GM12878 (cell line): ENCODE measurements around the gene EHBP1L1. TPM values are rescaled to one million over a fixed set of nuclear protein-coding genes. Genes with fewer than 3 reads are reported as not detected.

ENCODE experiments used
- BCL11A ChIP-seq: IDR thresholded peaks from 2 replicates; pipeline ENCODE4 v1.6.1; 2011; ENCODE audit warnings: low read depth, low read length
- CEBPB ChIP-seq, 2 experiments: fragments of 150-350 bp in 1 of 2; IDR thresholded peaks; 2 replicates each; pipeline ENCODE4 v1.6.1; 2012 to 2014; ENCODE audit warnings: low read depth in 2 of 2, low read length in 2 of 2, borderline replicate concordance in 1 of 2, inconsistent platforms in 1 of 2
- CTCF ChIP-seq, 3 experiments: IDR thresholded peaks in 2 of 3; conservative IDR thresholded peaks in 1 of 3; 2 replicates each; pipeline ENCODE4 v1.5.1; 2011; ENCODE audit warnings: low read depth in 3 of 3, low read length in 3 of 3, mild to moderate bottlenecking in 3 of 3, control low read depth in 2 of 3, moderate library complexity in 2 of 3, inconsistent platforms in 1 of 3, mixed read lengths in 1 of 3; ENCODE audit not compliant: control insufficient read depth in 2 of 3, insufficient read depth in 1 of 3; ENCODE audit errors: extremely low read depth in 1 of 3
- DPF2 ChIP-seq: fragments of 450-650 bp; IDR thresholded peaks from 2 replicates; pipeline ENCODE4 v1.6.1; 2017; ENCODE audit warnings: mild to moderate bottlenecking
- JUNB ChIP-seq: IDR thresholded peaks from 2 replicates; pipeline ENCODE4 v1.6.1; 2016; ENCODE audit warnings: antibody characterized with exemption, mild to moderate bottlenecking
- MYC ChIP-seq: IDR thresholded peaks from 2 replicates; pipeline ENCODE4 v1.6.1; 2011; ENCODE audit warnings: mild to moderate bottlenecking, low read length, moderate library complexity, inconsistent platforms; ENCODE audit not compliant: insufficient read depth, insufficient replicate concordance, insufficient read length, severe bottlenecking
- POLR2A ChIP-seq: IDR thresholded peaks from 2 replicates; pipeline ENCODE4 v1.6.1; 2011; ENCODE audit warnings: low read depth, mild to moderate bottlenecking, low read length
- POLR2AphosphoS5 ChIP-seq: IDR thresholded peaks from 2 replicates; pipeline ENCODE4 v1.6.1; 2011; ENCODE audit warnings: mild to moderate bottlenecking, low read length, inconsistent platforms
- POU2F2 ChIP-seq: IDR thresholded peaks from 3 replicates; pipeline ENCODE4 v1.6.1; 2011; ENCODE audit warnings: low read depth, mild to moderate bottlenecking, low read length, borderline replicate concordance
- SMAD1 ChIP-seq: fragments of 450-650 bp; IDR thresholded peaks from 2 replicates; pipeline ENCODE4 v1.6.1; 2018; ENCODE audit warnings: mild to moderate bottlenecking, low read depth; ENCODE audit not compliant: partially characterized antibody
- SMC3 ChIP-seq: IDR thresholded peaks from 2 replicates; pipeline ENCODE4 v1.6.1; 2011; ENCODE audit warnings: low read length, improper control_type of control experiment, borderline replicate concordance
- YY1 ChIP-seq: IDR thresholded peaks from 2 replicates; pipeline ENCODE4 v1.6.1; 2011; ENCODE audit warnings: low read depth, mild to moderate bottlenecking, low read length
- ZBTB4 ChIP-seq: fragments of 450-650 bp; formaldehyde crosslinking; IDR thresholded peaks from 2 replicates; pipeline ENCODE4 v1.4.0; 2022; ENCODE audit warnings: mild to moderate bottlenecking, moderate library complexity
- polyA plus RNA-seq, 11 experiments: library from polyadenylated mRNA; depleted of rRNA in 4 of 11; unstranded in 6 of 11; stranded (reverse) in 5 of 11; fragments of >200 nt; fragmentation: Nextera tagmentation in 4 of 11; fragmentation: Illumina TruSeq in 1 of 11; extraction: Ambion mirVana in 4 of 11; extraction: Trizol in 1 of 11; gene quantifications; 1 replicate in 1 of 11; 2 replicates in 10 of 11; pipeline versions ENCODE4 v1.2.1 to v1.2.3, GENCODE V29; 2011 to 2016; ENCODE audit warnings: inconsistent platforms in 2 of 11, missing spikeins in 2 of 11, low read depth in 1 of 11
- total RNA-seq, 4 experiments: library from RNA; depleted of rRNA in 3 of 4; stranded (reverse); fragments of >200 nt in 3 of 4; fragmentation: Illumina TruSeq in 1 of 4; extraction: Trizol in 1 of 4; gene quantifications; 2 replicates each; pipeline versions ENCODE4 v1.2.1 to v1.2.3, GENCODE V29; 2013 to 2021

EHBP1L1 gene
- total and polyA plus RNA-seq, 10 of the 15 experiments (the other 5 are each of a cell fraction or from before 2014, with no cell fraction given) = 0.06 to 99.4 (median 32.7) TPM

- TF ChIP-seq ZBTB4 (no peak), CEBPB (IDR thresholded peaks at IDR 0.05; ENCODE audit: borderline replicate concordance in 1 of 2, low read depth in 2 of 2, low read length in 2 of 2) (no peak), YY1 (0 out of 2 replicates have a peak, but pooled peaks have one; percentile 34), POLR2AphosphoS5 (no peak), MYC (no peak), DPF2 (0 out of 2 replicates have a peak, but pooled peaks have one; percentile 13), SMC3 (peak; percentile 68), CTCF (IDR thresholded peaks at IDR 0.05 in 2 of 3, conservative IDR thresholded peaks at IDR 0.05 in 1 of 3; ENCODE audit: control insufficient read depth in 2 of 3, extremely low read depth in 1 of 3, insufficient read depth in 1 of 3, low read depth in 3 of 3, low read length in 3 of 3) (peak; percentile 62 to 71 (median 63)), POLR2A (peak; percentile 48), POU2F2 (peak; percentile 10; the same call in 1 of the 3 replicates), BCL11A (no peak), SMAD1 (no peak), JUNB (no peak)
Observed at GRCh38 chr11:65593518-65594414, 17.9 kb downstream of the EHBP1L1 start (continued).
